Aorta (tissue), 5 donors: Measurements from ENCODE around the gene ASCC1. TPM values are rescaled to one million over a fixed set of nuclear protein-coding genes. Genes with fewer than 3 reads are reported as not detected.

Source experiments
- ATAC-seq: fragments of 200-7000 bp; cut with Tn5 transposase; one replicate; pipeline ENCODE4 v1.9.1; 2022; ENCODE audit warnings: moderate library complexity; ENCODE audit not compliant: low FRiP score
- DNase-seq, 2 donors: peaks; one replicate each; pipeline ENCODE4 v3.0.0-alpha.2; 2020
- H3K27ac ChIP-seq, 2 donors: one replicate each; pipeline ENCODE4 v1.5.1; 2013; ENCODE audit warnings: low read length in 2 of 2, mild to moderate bottlenecking in 2 of 2, moderate library complexity in 2 of 2, control low read depth in 1 of 2, inconsistent platforms in 1 of 2, low read depth in 1 of 2
- H3K27me3 ChIP-seq, 2 donors: one replicate each; pipeline ENCODE4 v1.6.1; 2013; ENCODE audit warnings: control low read depth in 1 of 2, low read length in 1 of 2, mild to moderate bottlenecking in 1 of 2, moderate library complexity in 1 of 2; ENCODE audit not compliant: insufficient read depth in 2 of 2, control insufficient read depth in 1 of 2
- H3K36me3 ChIP-seq, 2 donors: one replicate each; pipeline ENCODE4 v1.6.1; 2013; ENCODE audit warnings: control low read depth in 1 of 2, low read length in 1 of 2, mild to moderate bottlenecking in 1 of 2; ENCODE audit not compliant: insufficient read depth in 2 of 2, control insufficient read depth in 1 of 2
- H3K4me1 ChIP-seq, 2 donors: one replicate each; pipeline ENCODE4 v1.6.1; 2013; ENCODE audit warnings: low read length in 2 of 2, control low read depth in 1 of 2, mild to moderate bottlenecking in 1 of 2, moderate library complexity in 1 of 2; ENCODE audit not compliant: insufficient read depth in 2 of 2, control insufficient read depth in 1 of 2
- H3K4me3 ChIP-seq, 2 donors: one replicate each; pipeline ENCODE4 v1.5.1; 2013; ENCODE audit warnings: low read length in 2 of 2, control low read depth in 1 of 2, mild to moderate bottlenecking in 1 of 2
- H3K9me3 ChIP-seq: one replicate; pipeline ENCODE4 v1.6.1; 2013; ENCODE audit warnings: mild to moderate bottlenecking, low read length; ENCODE audit not compliant: control insufficient read depth
- whole genome bisulfite sequencing, 2 donors: extraction: QIAGEN DNeasy Blood & Tissue Kit; methylation state at CpG; one replicate each; pipeline ENCODE4 v1.1.7; 2013; 5-methylcytosine and 5-hydroxymethylcytosine counted together
- intact Hi-C, 2 donors: fragments of 100-400 bp; cut with DNase I; formaldehyde crosslinking; loops; one replicate each; pipeline versions ENCODE4 v1.14.2 to v1.15.0; 2022
- long read RNA-seq, 2 donors: library from polyadenylated mRNA; unstranded; transcript quantifications; one replicate each; pipeline ENCODE4 v2.0.0, GENCODE V29; 2020 to 2021
- polyA plus RNA-seq, 2 donors: library from polyadenylated mRNA; stranded (reverse); fragments of 200-250 nt; gene quantifications; one replicate each; pipeline ENCODE4 v1.2.3, GENCODE V29; 2013
- total RNA-seq, 2 donors: library from RNA; stranded (reverse); fragmentation: NEBNext Ultra II Directional; extraction: Animal tissue kit (Norgen Biotek cat#: 25700); gene quantifications; one replicate each; pipeline ENCODE4 v1.2.1, GENCODE V29; 2021
- donor health status: healthy with polysubstance abuse.
- donor health status: Bipolar disorder and iron deficiency.
- donor health status: DM: no; HTN: no; CAD: no.
- donor health status: DM: no; HTN: no; CAD: no.
- donor health status: DM: yes; HTN: yes; CAD: no.

The ASCC1 gene, protein sequence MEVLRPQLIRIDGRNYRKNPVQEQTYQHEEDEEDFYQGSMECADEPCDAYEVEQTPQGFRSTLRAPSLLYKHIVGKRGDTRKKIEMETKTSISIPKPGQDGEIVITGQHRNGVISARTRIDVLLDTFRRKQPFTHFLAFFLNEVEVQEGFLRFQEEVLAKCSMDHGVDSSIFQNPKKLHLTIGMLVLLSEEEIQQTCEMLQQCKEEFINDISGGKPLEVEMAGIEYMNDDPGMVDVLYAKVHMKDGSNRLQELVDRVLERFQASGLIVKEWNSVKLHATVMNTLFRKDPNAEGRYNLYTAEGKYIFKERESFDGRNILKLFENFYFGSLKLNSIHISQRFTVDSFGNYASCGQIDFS
- total RNA-seq = 10 to 100 TPM; 23.3 to 32.3 TPM
- 10 to 100 TPM; 19.7 to 22.3 TPM for polyA plus RNA-seq
- long read RNA-seq, donor 1, transcript ASCC1-202 (10 exons, 2,002 nt) = major isoform, 29 of 67 reads
- long read RNA-seq, donor 1, partial matches to known transcripts = 7 of 67 reads
- long read RNA-seq, donor 1, other reads (novel, unspliced or antisense) = 31 of 67 reads
- long read RNA-seq, donor 2, partial matches to known transcripts = 0 of 6 reads
- long read RNA-seq, donor 2, other reads (novel, unspliced or antisense) = 4 of 6 reads

DNA sequence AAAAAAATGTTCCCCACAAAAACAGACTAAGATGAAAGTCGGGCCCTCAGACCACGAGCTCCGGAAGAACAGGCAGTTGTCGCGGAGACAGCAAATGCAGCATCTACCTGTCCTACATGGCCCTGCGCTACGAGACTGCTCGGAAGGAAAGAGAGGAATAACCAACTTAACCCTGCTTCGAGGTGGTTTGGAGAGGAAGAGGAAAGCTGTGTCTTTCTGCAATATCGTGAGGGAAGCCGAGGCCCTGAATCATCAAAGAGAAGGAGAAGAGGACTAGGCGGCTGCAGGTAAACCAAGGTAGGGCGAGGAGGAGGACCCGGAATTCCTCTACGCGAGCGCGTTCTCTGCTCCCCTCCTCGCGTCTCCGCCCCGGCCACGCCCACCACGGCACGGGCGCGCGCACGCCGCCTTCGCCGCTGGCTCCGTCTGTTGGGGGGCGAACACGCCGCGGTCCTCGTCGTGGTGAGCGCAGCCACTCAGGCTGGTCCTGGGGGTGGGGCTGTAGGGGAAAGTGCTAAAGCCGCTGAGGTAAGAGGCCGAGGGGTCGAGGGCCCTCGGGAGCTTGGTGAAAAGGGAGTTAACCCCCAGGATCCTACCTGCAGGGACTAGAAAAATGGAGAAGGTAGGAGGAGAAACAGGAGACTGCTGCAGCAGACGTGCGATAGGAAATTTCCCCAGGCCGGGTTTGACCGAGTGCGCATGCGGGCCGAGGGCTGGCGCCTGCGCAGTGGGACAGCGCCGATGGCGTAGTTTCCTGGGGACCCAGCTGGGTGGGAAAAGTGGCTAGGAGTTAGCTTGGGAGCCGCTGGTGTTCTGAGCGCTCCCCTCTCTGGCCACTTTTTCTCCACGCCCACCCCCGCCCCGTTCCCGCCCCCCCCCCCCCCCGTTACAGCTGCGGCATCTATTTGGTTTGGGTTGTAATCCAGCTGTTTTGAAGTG is at the start of gene ASCC1, which contains the start of gene ANAPC16:
Gene ASCC1 (minus strand): TSS at position 666 of the 939 bp plus-strand sequence. CDS start 2,978 bp downstream, outside the sequence.
Gene ANAPC16 (plus strand): TSS at position 402 of the 939 bp plus-strand sequence. CDS start 7,903 bp downstream, outside the sequence.
- WGBS, 2 donors = 0% methylated on average over 56 to 64 of the region's 64 CpGs
- no peaks in the 10 kb centered on the region for H3K9me3 ChIP-seq
- intact Hi-C loops = loop anchor here (5.0 kb wide), 2 partner anchors 56 to 121 kb away; partner anchors contain the start of gene DDIT4 (in 1 of the 2)
- peaks cover 0 to 3% of the 10 kb centered on the region in 2 donors for H3K4me1 ChIP-seq
- DNase-seq = peak; percentile 95 to 97
- H3K27me3 ChIP-seq = no peaks in the 10 kb centered on the region
- H3K36me3 ChIP-seq = peaks cover 0 to 2% of the 10 kb centered on the region in 2 donors
- peak within 1 kb of the TSS; percentile 86 to 98 for H3K4me3 ChIP-seq
- H3K27ac ChIP-seq = peak within 1 kb of the TSS; percentile 88 to 98
- ATAC-seq = peak; percentile 99

DNA sequence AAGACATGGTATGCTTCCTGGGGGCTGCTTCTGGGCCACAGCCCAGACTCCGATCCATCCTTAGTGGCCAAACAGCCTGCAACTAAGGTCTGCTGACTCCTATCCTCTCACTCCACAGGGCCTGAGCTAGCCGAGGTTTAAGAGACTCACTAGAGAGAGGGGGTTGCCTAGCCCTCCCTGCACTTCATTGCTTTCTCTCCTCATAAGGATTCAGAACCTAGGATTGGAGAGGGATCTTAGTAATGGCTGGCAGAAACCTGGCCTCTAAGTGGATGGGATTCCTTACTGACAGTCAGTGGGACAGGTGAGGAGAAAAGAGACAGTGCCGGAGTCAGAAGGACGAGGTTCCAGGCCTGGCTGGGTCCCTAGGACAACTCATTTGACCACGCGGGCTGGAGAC is 49.4 kb upstream of the ASCC1 start:
- H3K4me3 ChIP-seq = no peak overlapping the region
- H3K27ac ChIP-seq = no peak overlapping the region
- ATAC-seq (no peak), DNase-seq (no peak)
- no peaks in the 10 kb centered on the region for H3K36me3 ChIP-seq
- no peaks in the 10 kb centered on the region for H3K9me3 ChIP-seq
- WGBS, 2 donors = 87 to 88% methylated on average over 6 of the region's 6 CpGs
- H3K27me3 ChIP-seq = no peaks in the 10 kb centered on the region
- no peaks in the 10 kb centered on the region for H3K4me1 ChIP-seq
- intact Hi-C loops = no loop called here

DNA sequence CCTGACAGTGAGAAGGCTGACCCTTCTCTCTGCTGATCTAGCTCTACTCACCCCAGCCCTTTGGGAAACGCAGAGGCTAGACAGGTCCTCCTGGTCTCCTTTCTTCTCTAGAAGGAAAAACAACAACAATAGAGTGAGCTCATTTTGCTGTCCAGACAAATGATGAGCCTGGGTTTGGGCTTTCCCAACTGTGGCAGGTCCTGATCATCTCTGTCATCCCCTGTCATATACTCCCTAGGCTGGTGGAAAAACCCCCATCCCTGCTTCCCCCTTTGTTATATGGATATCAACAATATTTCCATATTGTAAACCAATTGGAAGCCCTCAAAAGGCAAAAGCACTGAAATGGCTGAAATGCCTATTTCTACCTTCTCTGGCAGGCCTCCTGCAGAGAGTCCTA is 48.5 kb upstream of the ASCC1 start:
- H3K36me3 ChIP-seq = no peaks in the 10 kb centered on the region
- no peak overlapping the region for H3K4me3 ChIP-seq
- no peaks in the 10 kb centered on the region for H3K27me3 ChIP-seq
- no peak for DNase-seq
- H3K27ac ChIP-seq = no peak overlapping the region
- WGBS, 2 donors = 92 to 97% methylated on average over 1 of the region's 1 CpG
- ATAC-seq = no peak
- H3K4me1 ChIP-seq = peaks cover 0 to 3% of the 10 kb centered on the region in 2 donors
- no peaks in the 10 kb centered on the region for H3K9me3 ChIP-seq
- intact Hi-C loops = loop anchor here in 1 of 2 donors (5.0 kb wide), 1 partner anchor 42 kb away; no protein-coding TSS in a partner anchor

DNA sequence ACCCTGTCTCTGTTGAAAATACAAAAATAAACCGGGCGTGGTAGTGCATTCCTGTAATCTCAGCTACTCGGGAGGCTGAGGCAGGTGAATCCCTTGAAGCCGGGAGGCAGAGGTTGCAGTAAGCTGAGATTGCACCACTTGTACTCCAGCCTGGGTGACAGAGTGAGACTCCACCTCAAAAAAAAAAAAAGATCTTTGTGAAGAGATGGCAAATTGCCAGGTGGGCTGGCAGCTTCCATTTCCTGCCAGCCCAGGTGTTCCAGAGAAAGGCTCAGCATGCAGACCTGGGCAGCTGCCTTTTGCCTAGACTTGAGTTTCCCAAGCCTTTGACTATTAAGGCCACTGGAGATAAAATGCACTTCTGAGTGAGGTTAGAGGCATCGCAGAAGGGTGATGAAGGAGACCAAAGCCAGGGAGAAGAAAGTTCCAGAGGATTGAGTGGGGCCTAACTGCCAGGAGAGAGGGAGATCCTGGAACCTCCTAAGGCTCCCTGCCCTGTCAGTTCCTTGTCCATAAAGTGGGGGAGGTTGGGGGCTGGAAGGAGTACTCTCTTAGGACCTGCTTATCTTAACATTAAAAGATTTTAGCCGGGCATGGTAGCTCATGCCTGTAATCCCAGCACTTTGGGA is 47.7 kb upstream of the ASCC1 start:
- Histone ChIP-seq H3K27ac (no peak overlapping the region), H3K9me3 (no peaks in the 10 kb centered on the region), H3K4me1 (peaks cover 0 to 3% of the 10 kb centered on the region in 2 donors)

DNA sequence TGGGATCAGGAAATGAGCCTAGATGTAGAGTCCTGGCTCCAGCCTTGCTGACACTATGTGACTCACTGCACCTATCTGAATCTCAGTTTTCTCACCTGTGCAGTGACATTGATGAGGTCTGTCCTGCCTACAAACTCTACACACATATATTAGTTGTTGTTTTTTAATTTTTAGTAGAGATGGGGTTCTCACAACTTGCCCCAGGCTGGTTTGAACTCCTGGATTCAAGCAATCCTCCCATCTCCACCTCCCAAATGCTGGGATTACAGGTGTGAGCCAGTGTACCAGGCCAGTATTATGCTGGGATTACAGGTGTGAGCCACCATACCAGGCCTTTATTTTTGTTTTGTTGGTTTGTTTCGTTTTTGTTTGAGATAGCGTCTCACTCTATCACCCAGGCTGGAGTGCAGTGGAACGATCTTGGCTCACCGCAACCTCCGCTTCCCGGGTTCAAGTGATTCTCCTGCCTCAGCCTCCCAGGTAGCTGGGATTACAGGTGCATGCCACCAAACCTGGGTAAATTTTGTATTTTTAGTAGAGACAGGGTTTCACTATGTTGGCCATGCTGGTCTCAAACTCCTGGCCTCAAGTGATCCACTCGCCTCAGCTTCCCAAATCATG is 45.8 kb upstream of the ASCC1 start:
- H3K36me3 ChIP-seq = no peaks in the 10 kb centered on the region
- H3K4me3 ChIP-seq = no peak overlapping the region
- ATAC-seq (no peak), DNase-seq (no peak)
- peaks cover 0 to 3% of the 10 kb centered on the region in 2 donors for H3K4me1 ChIP-seq
- no peaks in the 10 kb centered on the region for H3K27me3 ChIP-seq
- intact Hi-C loops = loop anchor here in 1 of 2 donors (5.0 kb wide), 1 partner anchor 40 kb away; no protein-coding TSS in a partner anchor
- WGBS, 2 donors = 97 to 98% methylated on average over 7 of the region's 7 CpGs
- no peaks in the 10 kb centered on the region for H3K9me3 ChIP-seq
- H3K27ac ChIP-seq = no peak overlapping the region

More for the DNA sequence above, 47.7 kb upstream of the ASCC1 start:
- DNase-seq (no peak), ATAC-seq (no peak)
- intact Hi-C loops = loop anchor here in 1 of 2 donors (5.0 kb wide), 1 partner anchor 41 kb away; no protein-coding TSS in a partner anchor
- Histone ChIP-seq H3K36me3 (no peaks in the 10 kb centered on the region), H3K4me3 (no peak overlapping the region), H3K27me3 (no peaks in the 10 kb centered on the region)
- WGBS, 2 donors = 87 to 88% methylated on average over 6 of the region's 6 CpGs

DNA sequence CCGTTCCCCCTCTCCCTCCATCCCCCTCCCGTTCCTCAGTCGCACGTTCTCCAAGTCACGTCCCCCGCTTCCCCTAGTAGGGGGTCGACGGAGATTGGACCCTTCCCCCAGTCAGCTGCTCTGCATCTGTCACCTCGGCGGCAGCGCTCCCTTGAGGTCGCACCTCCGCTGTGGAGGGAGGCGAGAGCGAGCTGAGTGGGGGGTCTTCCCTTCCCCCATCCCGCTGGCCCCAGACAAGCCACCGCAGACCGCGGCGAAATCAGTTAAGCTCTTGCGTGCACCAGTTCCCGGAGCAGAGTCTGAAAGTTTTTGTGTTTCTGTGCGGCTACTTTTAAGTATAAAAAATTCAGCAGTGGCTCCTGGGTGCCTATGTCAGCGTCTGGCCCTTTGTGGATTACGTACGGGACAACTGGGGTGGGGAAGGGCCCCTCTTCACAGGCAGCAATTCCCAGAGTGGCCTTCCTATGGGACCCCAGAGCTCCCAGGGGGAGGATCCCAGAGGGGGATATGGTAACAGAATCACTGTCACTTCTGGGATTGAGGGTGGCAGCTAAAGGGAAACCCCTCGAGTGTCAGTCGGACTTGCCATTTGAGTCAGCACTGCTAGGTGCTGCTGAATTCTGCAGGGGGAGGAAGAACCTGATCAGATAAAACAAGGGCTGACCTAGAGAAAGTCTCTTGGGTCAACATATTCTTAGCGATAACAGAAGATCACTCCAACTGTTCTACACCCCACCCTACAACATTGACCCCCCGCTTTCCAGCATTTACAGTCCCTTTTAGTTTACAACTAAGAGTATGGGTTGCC is 45.1 kb upstream of the ASCC1 start:
- Histone ChIP-seq H3K27me3 (no peaks in the 10 kb centered on the region), H3K4me1 (peaks cover 0 to 4% of the 10 kb centered on the region in 2 donors), H3K9me3 (no peaks in the 10 kb centered on the region), H3K4me3 (peak overlapping the region; percentile 24 to 42), H3K27ac (peak overlapping the region in 1 of 2 donors; percentile 57), H3K36me3 (no peaks in the 10 kb centered on the region)
- ATAC-seq (peak; percentile 42), DNase-seq (peak in 1 of 2 donors; percentile 80)
- WGBS, 2 donors = 7 to 9% methylated on average over 26 to 30 of the region's 30 CpGs
- intact Hi-C loops = loop anchor here in 1 of 2 donors (5.0 kb wide), 1 partner anchor 39 kb away; no protein-coding TSS in a partner anchor
